GM21381 (cell line): ENCODE data around the gene RUBCN.
"Not testable (repeated sequence)": the region's sequence is repeated elsewhere in the genome, so short reads cannot be mapped to it uniquely, and the experiment has no call there.

ENCODE experiments used
- ATAC-seq: cut with Tn5 transposase; IDR thresholded peaks from one replicate; pipeline ENCODE4 v1.9.1; 2021; ENCODE audit warnings: mild to moderate bottlenecking, moderate library complexity; ENCODE audit not compliant: unreplicated experiment

The RUBCN gene

DNA sequence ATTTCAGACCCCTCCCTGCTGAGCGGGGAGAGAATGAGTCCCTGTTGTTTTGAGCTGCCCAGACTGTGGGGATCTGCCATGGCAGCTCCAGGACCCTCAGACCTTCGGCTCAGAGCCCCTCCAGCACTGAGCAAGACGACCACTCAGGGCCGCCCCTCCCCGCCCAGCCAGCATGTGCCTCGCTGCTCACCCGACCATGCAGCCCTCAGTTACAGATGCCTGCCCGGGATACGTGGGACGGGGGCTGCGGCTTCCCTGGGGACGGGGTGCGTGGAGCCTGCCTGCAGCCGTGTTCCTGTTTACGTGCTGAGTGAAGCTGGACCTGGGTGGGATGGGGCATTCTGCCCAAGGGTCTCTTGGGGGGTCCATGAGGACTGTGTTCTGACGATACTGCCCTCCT, 77.0 kb downstream of the RUBCN start:
- not testable (repeated sequence) for ATAC-seq

DNA sequence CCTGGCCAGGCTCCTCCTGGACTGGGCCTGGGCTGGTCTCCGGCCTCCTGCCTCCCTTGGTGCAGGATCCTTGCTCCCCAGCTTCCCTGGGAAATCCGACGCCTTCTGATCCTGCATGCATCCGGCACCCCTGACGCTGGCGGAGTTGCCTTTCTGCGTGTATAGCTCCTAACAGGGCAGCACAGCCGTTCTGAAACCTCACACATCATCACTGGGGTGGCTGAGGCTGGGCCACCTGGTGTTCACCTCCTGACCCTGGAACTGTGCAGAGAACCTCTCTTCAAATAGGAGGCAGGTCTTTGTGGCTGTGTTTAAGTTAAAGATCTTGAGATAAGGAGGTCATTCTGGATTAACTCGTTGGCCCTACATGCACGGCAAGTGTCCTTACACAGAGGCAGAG, 77.6 kb downstream of the RUBCN start:
- ATAC-seq: peak; percentile 42

DNA sequence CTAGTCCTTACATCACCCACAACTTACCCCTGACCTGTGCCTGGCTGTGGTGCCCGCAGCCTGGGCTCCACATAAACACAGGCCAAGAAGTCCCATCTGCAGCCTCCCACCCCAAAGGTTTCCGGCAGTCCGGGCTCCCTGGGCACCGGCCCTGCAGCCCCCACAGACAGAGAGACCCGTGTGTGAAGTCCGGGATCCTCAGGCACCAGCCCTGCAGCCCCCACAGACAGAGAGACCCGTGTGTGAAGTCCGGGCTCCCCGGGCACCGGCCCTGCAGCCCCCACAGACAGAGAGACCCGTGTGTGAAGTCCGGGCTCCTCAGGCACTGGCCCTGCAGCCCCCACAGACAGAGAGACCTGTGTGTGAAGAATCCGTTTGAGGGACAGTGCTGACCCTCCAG, 78.0 kb downstream of the RUBCN start:
- not testable (repeated sequence) for ATAC-seq

DNA sequence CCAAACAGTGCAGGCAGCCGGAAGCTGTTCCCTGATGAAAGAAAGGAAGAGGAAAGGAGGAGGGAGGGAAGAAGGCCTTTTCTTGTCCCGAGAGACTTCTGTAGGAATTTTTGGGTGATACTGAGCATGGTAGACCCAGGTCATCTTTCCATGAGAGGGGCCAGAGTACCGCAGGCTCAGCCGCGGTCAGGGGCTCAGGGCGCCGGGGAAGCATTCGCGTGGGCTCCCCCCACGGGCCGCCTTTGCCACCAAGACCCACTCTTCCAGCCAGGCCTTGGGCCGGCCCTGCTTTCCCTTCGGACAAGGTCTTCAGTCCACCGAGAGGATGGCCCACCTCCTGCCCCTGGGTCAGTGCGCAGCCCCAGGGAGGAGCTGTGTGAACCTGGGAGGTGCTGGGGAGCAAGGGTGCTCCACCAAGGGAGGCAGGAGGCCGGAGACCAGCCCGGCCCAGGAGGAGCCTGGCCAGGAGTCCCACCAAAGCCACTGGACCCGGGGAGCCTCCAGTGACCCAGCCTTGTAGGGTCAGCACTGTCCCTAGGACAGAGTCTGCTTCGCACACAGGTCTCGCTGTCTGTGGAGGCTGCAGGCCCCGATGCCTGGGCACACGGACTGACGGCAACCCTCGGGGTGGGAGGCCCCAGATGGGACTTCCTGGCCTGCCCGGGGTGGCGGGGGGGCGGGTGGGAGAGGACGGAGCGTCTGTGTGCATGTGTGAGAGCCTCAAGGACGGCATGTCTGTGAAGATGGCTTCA, 79.0 kb downstream of the RUBCN start:
- not testable (repeated sequence) for ATAC-seq

DNA sequence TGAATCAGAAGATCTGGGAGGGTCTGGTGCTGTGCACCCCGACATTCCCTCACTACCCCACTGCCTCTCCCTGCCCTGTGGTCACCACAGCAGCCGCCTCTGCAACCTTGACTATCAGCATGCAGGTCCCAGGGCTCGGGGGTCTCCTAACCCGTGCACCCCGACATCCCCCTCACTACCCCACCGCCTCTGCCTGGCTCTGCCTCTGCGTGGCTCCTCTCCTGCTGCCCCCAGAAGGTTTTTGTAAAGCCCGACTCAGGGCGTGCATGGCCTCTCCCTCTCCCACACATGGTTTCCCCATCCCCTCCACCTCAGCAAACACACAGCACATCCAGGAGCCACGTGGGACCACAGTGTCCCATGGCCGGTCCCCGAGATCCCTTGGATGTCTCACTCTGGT, 79.7 kb downstream of the RUBCN start:
- not testable (repeated sequence) for ATAC-seq

DNA sequence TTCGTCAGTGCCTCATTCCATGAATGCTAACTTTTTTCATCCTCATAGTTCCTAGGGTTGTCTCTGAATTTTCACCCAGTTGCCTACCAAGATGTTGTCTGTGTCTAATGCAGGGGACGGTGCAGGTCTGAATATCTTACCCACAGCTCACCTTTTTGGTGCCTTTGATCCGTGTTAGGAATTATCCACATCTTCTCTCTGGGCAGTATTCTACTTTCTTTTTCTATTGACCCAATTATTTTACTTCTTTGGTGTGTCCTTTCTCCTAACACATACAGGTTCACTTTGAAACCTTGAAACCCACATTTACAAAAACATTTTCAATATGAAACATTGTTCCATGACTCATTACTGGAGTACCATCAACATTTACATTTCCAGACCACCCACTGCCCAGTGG, 80.6 kb downstream of the RUBCN start:
- not testable (repeated sequence) for ATAC-seq

DNA sequence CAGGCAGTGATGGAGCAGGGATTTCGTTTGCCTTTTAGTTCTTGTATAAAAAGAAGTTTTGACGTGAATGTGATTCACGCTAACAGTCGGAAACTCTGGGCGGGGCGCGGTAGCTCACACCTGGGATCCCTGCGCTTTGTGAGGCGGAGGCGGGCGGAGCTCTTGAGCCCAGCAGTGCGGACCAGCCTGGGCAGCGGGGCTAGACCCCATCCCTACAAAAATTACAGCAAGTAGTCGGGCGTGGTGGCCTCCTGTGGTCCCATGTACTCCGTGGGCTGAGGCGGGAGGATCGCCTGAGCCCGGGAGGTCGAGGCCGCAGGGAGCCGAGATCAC, 81.7 kb downstream of the RUBCN start:
- peak; percentile 23 for ATAC-seq

DNA sequence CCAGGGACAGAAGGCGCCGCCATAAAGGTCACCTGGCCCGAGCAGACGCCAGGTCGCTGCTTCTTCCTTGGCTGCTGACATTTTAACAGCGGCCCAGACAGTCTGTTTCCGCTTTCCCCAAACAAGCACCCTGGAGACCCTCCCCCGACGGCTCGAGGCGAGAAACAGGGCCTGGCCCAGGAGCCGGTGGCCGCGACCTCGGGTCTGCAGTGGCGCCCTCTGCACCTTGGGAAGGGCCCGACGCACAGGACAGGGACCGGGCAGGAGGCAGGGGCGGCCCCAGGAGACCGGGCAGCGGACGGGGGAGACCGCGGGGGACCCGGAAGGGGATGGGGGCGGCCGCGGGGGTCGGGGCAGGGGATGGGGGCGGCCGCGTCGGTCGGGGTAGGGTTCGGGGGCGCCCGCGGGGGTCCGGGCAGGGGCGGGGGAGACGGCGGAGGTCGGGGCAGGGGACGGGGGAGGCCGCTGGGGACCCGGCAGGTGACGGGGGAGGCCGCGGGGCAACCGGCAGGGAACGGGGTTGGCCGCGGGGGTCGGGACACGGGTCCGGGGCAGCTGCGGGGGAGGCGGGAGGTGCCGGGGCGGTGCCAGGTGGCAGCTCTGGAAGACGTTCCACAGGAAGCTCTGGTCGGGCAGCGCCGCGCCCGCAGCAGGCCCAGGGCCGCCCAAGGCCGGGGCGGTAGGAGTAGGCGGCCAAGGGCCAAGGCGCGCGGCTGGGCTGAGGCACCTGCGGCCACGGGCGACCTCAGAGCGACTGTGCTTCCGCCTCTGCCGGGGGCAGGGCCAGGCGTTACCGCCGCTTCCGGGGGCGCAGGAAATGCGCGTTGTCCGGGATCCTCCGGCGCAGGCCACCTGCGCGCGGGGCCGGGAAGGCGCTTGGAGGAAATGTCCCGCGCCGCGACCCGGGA, 82.4 kb downstream of the RUBCN start:
- ATAC-seq: peak; percentile 90

DNA sequence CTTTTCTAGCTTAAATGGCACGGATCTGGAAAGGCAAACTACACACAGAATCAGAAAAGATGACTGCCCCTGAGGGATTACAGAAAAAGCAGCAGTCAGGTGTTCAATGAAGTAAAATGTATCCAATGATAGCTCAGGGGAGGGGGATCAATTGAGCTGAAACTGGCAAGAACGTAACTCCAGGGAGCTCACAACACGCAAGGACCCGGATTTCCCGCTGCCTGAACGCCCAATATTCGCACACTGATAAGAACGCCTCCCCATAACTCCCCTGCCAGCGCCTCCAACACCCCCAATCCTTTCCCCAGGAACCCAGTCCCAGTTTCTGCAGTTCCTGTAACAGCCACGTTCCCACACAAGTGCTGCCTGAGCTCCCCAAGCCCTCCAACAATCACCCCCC, 83.8 kb downstream of the RUBCN start:
- not testable (repeated sequence) for ATAC-seq

DNA sequence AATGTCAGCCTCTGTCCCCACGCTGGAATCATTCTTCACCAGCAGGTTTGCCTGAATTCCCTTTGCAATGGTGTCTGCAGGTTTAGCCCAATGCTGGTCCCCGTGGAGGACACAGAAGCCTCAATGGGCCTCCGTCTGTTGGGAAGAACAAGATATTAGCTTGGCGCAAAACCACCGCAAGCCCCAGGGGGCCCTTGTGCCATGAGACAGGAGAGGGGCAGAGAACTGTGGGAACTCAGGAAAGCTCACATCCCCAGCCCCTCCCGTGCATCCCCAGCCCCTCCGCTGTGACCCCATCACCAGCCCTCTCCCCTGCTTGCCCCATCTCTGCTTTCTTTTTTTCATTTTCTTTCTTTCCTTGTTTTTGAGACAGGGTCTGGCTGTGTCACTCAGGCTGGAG, 89.1 kb downstream of the RUBCN start:
- not testable (repeated sequence) for ATAC-seq

DNA sequence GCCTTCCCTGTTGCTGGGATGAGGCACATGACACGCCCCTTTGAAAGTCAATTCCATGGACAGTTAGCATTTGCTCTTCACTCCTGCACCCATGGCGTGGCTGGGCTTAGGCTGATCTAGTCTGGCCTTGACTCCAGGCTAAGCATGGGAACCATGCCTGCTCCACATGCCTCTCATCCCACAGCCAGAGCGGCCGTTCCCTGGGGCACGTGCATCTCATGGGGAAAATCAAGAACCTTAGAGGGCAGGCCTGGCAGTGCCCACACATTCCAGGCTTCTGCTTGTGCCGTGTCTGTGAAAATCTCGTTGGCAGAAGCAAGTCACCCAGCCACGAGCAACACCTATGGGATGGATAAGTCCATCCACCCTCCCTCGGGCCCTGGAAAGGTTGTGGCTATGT, 89.5 kb downstream of the RUBCN start:
- not testable (repeated sequence) for ATAC-seq

DNA sequence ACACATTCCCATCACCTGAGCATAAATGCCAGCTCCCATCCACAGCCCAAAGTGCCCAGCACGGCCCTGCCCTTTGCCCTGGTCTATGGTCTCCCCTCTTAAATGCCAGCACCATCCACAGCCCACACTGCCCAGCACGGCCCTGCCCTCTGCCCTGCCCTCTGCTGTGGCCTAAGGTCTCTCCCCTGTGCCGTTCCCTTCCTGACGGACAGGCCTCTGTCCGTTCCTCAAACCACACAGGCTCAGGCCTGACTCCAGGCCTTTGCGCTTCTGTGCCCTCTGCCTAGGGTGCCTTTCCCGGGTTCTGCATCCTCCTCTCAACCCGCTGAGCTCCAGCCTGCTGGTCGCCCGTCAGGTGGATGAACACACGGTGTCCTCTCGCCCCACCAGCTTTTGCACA, 90.4 kb downstream of the RUBCN start:
- not testable (repeated sequence) for ATAC-seq

DNA sequence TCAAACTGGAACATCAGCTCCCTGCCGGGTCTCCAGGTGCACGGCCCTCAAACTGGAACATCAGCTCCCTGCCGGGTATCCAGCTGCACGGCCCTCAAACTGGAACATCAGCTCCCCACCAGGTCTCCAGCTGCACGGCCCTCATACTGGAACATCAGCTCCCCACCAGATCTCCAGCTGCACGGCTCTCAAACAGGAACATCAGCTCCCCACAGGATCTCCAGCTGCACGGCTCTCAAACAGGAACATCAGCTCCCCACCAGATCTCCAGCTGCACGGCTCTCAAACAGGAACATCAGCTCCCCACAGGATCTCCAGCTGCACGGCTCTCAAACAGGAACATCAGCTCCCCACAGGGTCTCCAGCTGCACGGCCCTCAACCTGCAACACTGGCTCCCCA, 99.1 kb downstream of the RUBCN start:
- ATAC-seq: not testable (repeated sequence)

DNA sequence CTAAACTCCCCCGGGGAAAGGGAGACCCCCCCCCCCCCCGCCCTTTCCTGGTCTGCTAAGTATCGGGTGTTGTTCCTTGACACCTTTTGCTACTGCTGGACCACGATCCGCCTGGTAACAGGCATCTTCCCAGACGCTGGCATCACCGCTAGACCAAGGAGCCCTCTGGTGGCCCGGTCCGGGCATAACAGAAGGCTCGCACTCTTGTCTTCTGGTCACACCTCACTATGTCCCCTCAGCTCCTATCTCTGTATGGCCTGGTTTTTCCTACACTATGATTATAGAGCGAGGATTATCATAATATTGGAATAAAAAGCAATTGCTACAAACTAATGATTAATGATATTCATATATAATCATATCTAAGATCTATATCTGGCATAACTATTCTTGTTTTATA, 104.7 kb downstream of the RUBCN start:
- ATAC-seq: not testable (repeated sequence)

DNA sequence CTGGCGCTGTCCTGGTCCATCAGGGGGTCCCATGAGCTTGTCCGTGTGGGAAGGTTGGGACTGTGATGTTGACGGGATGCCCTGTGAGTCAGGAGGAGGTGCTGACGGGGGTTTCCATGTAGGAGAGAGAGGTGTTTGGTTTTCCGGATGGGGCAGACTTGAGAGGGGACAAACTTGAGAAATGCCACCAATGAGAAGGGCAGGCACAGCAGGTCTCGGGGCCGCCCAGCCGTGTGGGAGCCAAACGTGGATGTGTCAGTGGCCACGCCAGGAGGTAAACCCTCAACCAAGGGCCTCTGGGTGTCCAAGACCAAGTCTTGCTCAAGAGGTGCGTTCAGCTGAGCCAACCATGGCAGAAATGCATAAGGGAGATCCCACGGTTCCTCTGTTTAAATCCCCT, 105.9 kb downstream of the RUBCN start:
- not testable (repeated sequence) for ATAC-seq

DNA sequence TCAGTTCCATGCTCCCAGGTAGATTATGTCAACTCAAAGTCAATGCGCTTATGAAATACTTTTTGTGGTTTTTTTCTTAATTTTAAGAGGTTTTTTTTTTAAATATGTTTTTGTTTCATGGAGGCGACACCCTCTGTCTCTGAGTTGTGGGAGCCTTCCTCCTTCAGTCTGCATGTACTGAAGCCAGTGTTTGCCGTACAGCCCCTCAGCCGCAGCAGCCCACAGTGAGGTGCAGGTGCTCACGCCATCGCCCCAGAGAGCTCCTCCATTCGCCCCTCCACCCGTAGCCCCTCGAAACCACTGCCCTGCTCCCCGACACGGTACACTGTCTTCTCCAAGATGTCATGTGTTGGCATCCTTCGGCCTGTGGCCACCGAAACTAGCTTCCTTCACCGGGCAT, 107.4 kb downstream of the RUBCN start:
- not testable (repeated sequence) for ATAC-seq

DNA sequence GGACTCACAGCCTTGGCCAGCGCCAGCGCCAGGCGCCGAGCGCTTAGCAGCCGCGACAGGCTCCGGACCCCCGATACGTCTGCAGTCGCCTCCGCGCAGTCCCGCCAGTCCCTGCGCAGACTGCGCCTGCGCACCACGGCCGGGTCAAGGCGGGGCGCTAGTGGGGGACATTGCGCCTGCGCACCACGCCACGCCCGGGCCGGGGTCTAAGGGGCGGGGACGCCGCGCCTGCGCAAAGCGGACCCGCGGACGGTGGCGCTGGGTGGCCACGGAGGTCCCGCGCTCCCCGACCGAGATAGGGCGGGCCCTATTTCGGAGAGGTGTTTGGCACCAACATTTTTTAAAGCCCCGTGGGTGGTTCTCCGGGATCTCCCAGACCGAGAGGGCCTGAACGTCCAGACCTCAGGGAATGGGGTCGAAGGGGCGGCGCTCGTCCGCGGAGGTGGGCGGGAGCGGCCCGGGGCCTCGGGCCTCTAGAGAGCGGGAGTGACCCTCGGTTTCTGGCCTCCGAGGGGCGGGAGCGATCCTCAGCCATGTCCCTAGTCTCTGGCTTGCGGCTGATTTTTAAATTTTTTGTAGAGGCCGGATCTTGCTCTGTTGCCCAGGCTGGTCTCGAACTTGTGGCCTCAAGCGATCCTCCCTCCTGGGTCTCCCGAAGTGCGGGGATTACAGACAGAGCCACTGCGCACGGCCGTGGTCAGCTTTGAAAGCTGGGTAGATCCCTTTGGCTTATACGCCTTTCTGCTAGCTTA, 108.8 kb downstream of the RUBCN start:
- peak; percentile 84 for ATAC-seq

DNA sequence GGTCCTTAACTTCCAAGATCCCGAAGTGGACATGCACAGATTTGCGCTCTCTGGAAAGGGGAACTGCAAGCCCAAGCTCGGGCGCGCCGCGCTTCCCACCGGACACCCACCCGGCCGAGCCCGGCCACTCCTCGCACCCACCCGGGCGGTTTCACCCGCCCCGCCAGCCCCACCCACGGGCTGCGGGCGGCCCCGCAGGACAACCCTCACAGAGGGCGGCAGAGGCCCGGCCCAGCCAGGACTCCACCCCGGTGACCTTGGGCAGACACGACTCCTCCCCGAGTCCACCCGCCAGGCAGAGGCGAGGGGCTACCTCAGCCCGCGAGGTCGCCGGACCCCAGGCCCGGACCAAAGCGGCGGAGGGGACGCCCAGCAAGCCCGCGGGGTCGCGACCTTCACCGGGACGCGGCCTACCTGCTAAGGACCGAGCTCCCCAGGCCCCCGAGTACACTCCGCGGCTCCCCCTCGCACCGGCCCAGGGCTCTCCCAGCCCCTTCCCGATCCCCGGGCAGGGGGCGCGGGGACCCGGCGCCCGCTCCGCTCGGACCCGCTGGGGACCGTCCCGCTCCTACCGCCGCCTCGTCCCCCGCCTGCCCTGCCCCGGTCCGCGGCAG, 109.4 kb downstream of the RUBCN start:
- peak; percentile 50 for ATAC-seq

DNA sequence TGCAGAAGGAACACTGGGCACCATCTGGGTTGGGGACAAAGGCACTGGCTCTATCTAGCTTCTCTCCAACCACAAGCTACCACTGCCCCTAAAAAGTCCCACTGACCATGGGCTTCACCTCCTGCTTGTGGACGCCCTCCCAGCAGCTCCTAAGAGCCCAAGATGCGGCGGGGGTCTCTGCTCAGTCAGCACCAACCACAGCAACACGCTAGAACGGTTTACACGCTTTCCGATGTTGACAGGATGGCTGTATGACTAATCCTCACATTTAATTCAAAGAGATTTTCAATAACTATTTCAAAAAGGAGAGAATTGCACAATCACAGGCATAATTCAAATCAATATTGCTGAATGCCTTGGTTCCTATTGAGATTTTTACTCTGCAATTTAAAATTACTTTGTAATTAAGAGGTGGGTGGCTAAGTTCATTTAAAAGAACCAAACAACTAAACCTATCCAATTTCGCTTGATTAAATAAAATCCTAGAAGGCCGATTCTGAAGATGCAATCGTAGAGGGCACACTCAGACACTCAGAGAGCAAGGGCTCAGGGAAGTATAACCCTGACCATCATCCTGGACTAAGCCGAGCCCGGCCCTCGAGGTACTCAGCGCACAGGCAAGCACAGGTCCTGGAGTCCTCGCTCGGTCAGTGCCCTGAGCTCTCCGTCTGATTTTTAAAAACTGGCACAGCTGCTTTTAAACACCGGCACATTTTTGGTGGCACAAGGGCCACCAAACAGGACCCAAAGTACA, 110.1 kb downstream of the RUBCN start:
- not testable (repeated sequence) for ATAC-seq

DNA sequence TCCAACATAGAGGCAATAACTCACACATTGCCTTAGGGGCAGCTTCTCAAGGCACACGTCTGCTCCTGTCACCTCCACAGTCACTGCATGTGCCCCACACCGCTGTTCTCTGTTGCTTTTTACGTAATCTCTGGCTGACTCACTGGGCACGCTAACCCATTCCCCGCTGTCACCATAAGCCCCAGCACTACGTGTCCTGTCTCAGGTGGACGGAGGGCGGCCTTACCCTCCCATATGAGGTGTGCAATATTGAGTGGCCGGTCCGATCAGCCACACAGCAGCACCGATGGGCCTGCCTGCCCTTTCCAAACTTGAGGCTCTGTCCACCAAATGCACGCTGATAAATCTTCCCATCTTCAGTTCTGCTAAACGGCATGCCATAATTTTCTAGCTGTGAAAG, 115.2 kb downstream of the RUBCN start:
- not testable (repeated sequence) for ATAC-seq
